ENCODE measurements around the gene R3HDM2.

DNA sequence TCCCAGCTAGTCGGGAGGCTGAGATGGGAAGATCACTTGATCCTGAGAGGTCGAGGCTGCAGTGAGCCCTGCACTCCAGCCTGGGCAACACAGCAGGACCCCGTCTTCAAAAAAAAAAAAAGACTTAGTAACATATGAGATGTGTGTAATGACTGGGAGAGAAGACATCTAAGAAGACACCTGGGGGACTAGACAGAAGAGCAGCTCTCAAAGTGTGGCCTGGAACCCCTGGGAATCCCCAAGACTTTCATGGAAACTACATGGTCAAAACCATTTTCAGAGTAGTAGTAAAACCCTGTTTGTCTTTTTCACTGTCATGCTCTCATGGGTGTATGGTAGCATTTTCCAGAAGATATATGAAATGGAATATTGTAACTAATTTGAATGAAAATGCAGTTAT is 45.3 kb downstream of the R3HDM2 start:
- TF ChIP-seq, protein P1, sequence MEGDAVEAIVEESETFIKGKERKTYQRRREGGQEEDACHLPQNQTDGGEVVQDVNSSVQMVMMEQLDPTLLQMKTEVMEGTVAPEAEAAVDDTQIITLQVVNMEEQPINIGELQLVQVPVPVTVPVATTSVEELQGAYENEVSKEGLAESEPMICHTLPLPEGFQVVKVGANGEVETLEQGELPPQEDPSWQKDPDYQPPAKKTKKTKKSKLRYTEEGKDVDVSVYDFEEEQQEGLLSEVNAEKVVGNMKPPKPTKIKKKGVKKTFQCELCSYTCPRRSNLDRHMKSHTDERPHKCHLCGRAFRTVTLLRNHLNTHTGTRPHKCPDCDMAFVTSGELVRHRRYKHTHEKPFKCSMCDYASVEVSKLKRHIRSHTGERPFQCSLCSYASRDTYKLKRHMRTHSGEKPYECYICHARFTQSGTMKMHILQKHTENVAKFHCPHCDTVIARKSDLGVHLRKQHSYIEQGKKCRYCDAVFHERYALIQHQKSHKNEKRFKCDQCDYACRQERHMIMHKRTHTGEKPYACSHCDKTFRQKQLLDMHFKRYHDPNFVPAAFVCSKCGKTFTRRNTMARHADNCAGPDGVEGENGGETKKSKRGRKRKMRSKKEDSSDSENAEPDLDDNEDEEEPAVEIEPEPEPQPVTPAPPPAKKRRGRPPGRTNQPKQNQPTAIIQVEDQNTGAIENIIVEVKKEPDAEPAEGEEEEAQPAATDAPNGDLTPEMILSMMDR (IDR thresholded peaks at IDR 0.05; ENCODE audit: low read depth, low read length, missing input control), result no peak
- TF ChIP-seq, protein P2, sequence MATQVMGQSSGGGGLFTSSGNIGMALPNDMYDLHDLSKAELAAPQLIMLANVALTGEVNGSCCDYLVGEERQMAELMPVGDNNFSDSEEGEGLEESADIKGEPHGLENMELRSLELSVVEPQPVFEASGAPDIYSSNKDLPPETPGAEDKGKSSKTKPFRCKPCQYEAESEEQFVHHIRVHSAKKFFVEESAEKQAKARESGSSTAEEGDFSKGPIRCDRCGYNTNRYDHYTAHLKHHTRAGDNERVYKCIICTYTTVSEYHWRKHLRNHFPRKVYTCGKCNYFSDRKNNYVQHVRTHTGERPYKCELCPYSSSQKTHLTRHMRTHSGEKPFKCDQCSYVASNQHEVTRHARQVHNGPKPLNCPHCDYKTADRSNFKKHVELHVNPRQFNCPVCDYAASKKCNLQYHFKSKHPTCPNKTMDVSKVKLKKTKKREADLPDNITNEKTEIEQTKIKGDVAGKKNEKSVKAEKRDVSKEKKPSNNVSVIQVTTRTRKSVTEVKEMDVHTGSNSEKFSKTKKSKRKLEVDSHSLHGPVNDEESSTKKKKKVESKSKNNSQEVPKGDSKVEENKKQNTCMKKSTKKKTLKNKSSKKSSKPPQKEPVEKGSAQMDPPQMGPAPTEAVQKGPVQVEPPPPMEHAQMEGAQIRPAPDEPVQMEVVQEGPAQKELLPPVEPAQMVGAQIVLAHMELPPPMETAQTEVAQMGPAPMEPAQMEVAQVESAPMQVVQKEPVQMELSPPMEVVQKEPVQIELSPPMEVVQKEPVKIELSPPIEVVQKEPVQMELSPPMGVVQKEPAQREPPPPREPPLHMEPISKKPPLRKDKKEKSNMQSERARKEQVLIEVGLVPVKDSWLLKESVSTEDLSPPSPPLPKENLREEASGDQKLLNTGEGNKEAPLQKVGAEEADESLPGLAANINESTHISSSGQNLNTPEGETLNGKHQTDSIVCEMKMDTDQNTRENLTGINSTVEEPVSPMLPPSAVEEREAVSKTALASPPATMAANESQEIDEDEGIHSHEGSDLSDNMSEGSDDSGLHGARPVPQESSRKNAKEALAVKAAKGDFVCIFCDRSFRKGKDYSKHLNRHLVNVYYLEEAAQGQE (IDR thresholded peaks at IDR 0.05), result no peak
- TF ChIP-seq, protein P3, sequence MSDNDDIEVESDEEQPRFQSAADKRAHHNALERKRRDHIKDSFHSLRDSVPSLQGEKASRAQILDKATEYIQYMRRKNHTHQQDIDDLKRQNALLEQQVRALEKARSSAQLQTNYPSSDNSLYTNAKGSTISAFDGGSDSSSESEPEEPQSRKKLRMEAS (IDR thresholded peaks at IDR 0.05), result no peak
- no peak for TF ChIP-seq YY1 (IDR thresholded peaks at IDR 0.05)

All from liver (tissue), 2 donors.